PC-3 (cell line): ENCODE measurements around the gene ACTL7A. TPM values are rescaled to one million over a fixed set of nuclear protein-coding genes. Genes with fewer than 3 reads are reported as not detected.

Experiments
- ATAC-seq: fragments of 200-7000 bp; cut with Tn5 transposase; 2 replicates; pipeline ENCODE4 v1.9.1; 2020; ENCODE audit warnings: mild to moderate bottlenecking, moderate library complexity
- BruUV-seq: library from RNA; stranded (reverse); fragments of 400-500 nt; replicated peaks from 2 replicates; lab custom pipeline; 2021; lab: Mats Ljungman, UMichigan
- CTCF ChIA-PET: fragments of 300-600 bp; sonication (Branson Sonifier 250); formaldehyde crosslinking; loops from one replicate; lab custom pipeline; 2022; ENCODE audit warnings: antibody characterized with exemption; lab: Charles Lee
- POLR2A ChIA-PET: fragments of 300-600 bp; sonication (Branson Sonifier 250); formaldehyde crosslinking; loops from one replicate; lab custom pipeline; 2022; ENCODE audit warnings: antibody characterized with exemption; ENCODE audit not compliant: unreplicated experiment; lab: Charles Lee
- DNase-seq: peaks from one replicate; pipeline ENCODE4 v3.0.0-alpha.2; 2015
- H2AFZ ChIP-seq: fragments of 300-600 bp; sonication (generic); 2 replicates; pipeline ENCODE4 v1.6.0; 2016; ENCODE audit warnings: antibody characterized with exemption, low read length
- H3F3A ChIP-seq: fragments of 300-600 bp; sonication (generic); one replicate; pipeline ENCODE4 v1.6.0; 2017; ENCODE audit warnings: antibody characterized with exemption, low read length, control low read depth, mild to moderate bottlenecking; ENCODE audit not compliant: unreplicated experiment
- H3K27ac ChIP-seq: fragments of 300-600 bp; sonication (generic); 2 replicates; pipeline ENCODE4 v1.5.1; 2016; ENCODE audit warnings: mild to moderate bottlenecking, low read length
- H3K27me3 ChIP-seq: fragments of 300-600 bp; sonication (generic); 2 replicates; pipeline ENCODE4 v1.6.1; 2016; ENCODE audit warnings: low read length, mixed read lengths
- H3K36me3 ChIP-seq: fragments of 300-600 bp; sonication (generic); 2 replicates; pipeline ENCODE4 v1.6.1; 2016; ENCODE audit warnings: low read depth, mixed run types, low read length, mixed read lengths
- H3K4me1 ChIP-seq: fragments of 300-600 bp; sonication (generic); 2 replicates; pipeline ENCODE4 v1.5.1; 2016; ENCODE audit warnings: low read length; ENCODE audit not compliant: insufficient read depth
- H3K4me2 ChIP-seq: fragments of 300-600 bp; sonication (generic); 2 replicates; pipeline ENCODE4 v1.6.0; 2016; ENCODE audit warnings: low read length
- H3K4me3 ChIP-seq: fragments of 300-600 bp; sonication (generic); 2 replicates; pipeline ENCODE4 v1.5.1; 2016; ENCODE audit warnings: mild to moderate bottlenecking, low read length, mixed read lengths
- H3K79me2 ChIP-seq: fragments of 300-600 bp; sonication (generic); 2 replicates; pipeline ENCODE4 v1.6.1; 2017; ENCODE audit warnings: low read length, mixed read lengths
- H3K9ac ChIP-seq: fragments of 300-600 bp; sonication (generic); 2 replicates; pipeline ENCODE4 v1.6.0; 2016; ENCODE audit warnings: mild to moderate bottlenecking, low read length
- H3K9me2 ChIP-seq: fragments of 300-600 bp; sonication (generic); replicated peaks from 2 replicates; pipeline ENCODE4 v1.6.1; 2016; ENCODE audit warnings: mixed run types, low read length, mixed read lengths
- H3K9me3 ChIP-seq: fragments of 300-600 bp; sonication (generic); 2 replicates; pipeline ENCODE4 v1.6.1; 2016; ENCODE audit warnings: low read length, mixed read lengths
- H4K20me1 ChIP-seq: fragments of 300-600 bp; sonication (generic); 2 replicates; pipeline ENCODE4 v1.6.1; 2016; ENCODE audit warnings: low read length, mixed read lengths
- CTCF ChIP-seq: fragments of 300-600 bp; sonication (generic); conservative IDR thresholded peaks from 2 replicates; pipeline ENCODE4 v1.5.1; 2017; ENCODE audit warnings: antibody characterized with exemption, low read depth, mild to moderate bottlenecking, low read length
- EZH2 ChIP-seq: fragments of 300-600 bp; sonication (generic); IDR thresholded peaks from one replicate; pipeline ENCODE4 v1.6.1; 2017; ENCODE audit warnings: antibody characterized with exemption, mild to moderate bottlenecking, low read length; ENCODE audit not compliant: unreplicated experiment
- EZH2phosphoT487 ChIP-seq: fragments of 300-600 bp; sonication (generic); IDR thresholded peaks from 2 replicates; pipeline ENCODE4 v1.6.1; 2018; ENCODE audit warnings: mild to moderate bottlenecking, antibody characterized with exemption, low read length, borderline replicate concordance
- intact Hi-C: fragments of 100-400 bp; cut with micrococcal nuclease; formaldehyde crosslinking; loops from 2 replicates; pipeline ENCODE4 v1.9.0; 2023
- total RNA-seq: library from RNA; depleted of rRNA; stranded (reverse); fragments of >200 nt; gene quantifications from 2 replicates; pipeline ENCODE4 v1.2.3, GENCODE V29; 2014

Gene ACTL7A
- total RNA-seq, 1 experiment from 2014 or later: not detected

- no peaks in the 10 kb centered on the region for H3K4me1 ChIP-seq
- no peaks in the 10 kb centered on the region for H3K9me3 ChIP-seq
- intact Hi-C loops: no loop called here
- H3K27me3 ChIP-seq: no peaks in the 10 kb centered on the region
- DNase-seq (no peak), ATAC-seq (no peak)
- no peaks in the 10 kb centered on the region for H3K36me3 ChIP-seq
- H4K20me1 ChIP-seq: no peaks in the 10 kb centered on the region
- H3K4me2 ChIP-seq: no peak overlapping the region
- no peaks in the 10 kb centered on the region for H3F3A ChIP-seq
- no peak overlapping the region for H3K4me3 ChIP-seq
- BruUV-seq: no TSS peak
- H3K79me2 ChIP-seq: no peaks in the 10 kb centered on the region
- no peaks in the 10 kb centered on the region for H3K9me2 ChIP-seq
- ChIA-PET POLR2A (no interaction called here), CTCF (no interaction called here)
- TF ChIP-seq EZH2phosphoT487 (no peak), CTCF (no peak), EZH2 (no peak)
- H2AFZ ChIP-seq: no peak overlapping the region
- H3K9ac ChIP-seq: no peak overlapping the region
- no peak overlapping the region for H3K27ac ChIP-seq
Observed at GRCh38 chr9:108854641-108855528, 7.2 kb upstream of the ACTL7A start.

DNA sequence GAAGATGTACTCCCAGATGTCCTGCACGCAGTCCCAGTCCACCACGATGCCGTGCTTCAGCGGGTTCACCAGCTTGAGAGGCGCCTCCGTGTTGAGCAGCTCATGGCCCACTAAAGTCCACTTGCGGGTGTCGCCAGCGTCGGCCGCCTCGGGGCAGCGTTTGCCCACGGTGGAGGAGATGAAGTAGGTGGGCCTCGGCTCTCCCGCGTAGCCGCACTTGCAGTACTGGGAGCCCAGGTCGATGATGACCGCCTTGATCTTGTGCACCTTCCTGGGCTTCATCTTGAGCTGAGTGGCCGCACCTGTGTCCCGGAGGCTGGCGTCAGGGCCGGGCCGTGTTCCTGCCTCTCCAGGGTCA, 6.6 kb upstream of the ACTL7A start:
- no peak for TF ChIP-seq CTCF
- TF ChIP-seq EZH2phosphoT487: no peak
- TF ChIP-seq EZH2: no peak
- H3K79me2 ChIP-seq: no peaks in the 10 kb centered on the region
- H3K27ac ChIP-seq: no peak overlapping the region
- H3F3A ChIP-seq: no peaks in the 10 kb centered on the region
- POLR2A ChIA-PET: no interaction called here
- no peaks in the 10 kb centered on the region for H4K20me1 ChIP-seq
- BruUV-seq: no TSS peak
- H3K4me1 ChIP-seq: no peaks in the 10 kb centered on the region
- ATAC-seq (no peak), DNase-seq (no peak)
- no peaks in the 10 kb centered on the region for H3K9me3 ChIP-seq
- no peak overlapping the region for H3K9ac ChIP-seq
- no peaks in the 10 kb centered on the region for H3K36me3 ChIP-seq
- H3K4me2 ChIP-seq: no peak overlapping the region
- no peaks in the 10 kb centered on the region for H3K9me2 ChIP-seq
- H3K4me3 ChIP-seq: no peak overlapping the region
- no peak overlapping the region for H2AFZ ChIP-seq
- no peaks in the 10 kb centered on the region for H3K27me3 ChIP-seq
- intact Hi-C loops: no loop called here
- CTCF ChIA-PET: no interaction called here

- BruUV-seq: no TSS peak
- Histone ChIP-seq H3K4me1 (no peaks in the 10 kb centered on the region), H3K4me3 (no peak within 1 kb of the TSS), H3F3A (no peaks in the 10 kb centered on the region), H4K20me1 (no peaks in the 10 kb centered on the region), H3K79me2 (no peaks in the 10 kb centered on the region), H3K9me3 (no peaks in the 10 kb centered on the region), H3K9ac (no peak within 1 kb of the TSS), H3K36me3 (no peaks in the 10 kb centered on the region), H3K4me2 (no peak within 1 kb of the TSS), H2AFZ (no peak within 1 kb of the TSS), H3K27ac (no peak within 1 kb of the TSS), H3K9me2 (no peaks in the 10 kb centered on the region), H3K27me3 (no peaks in the 10 kb centered on the region)
- DNase-seq (no peak), ATAC-seq (no peak)
- ChIA-PET CTCF (no interaction called here), POLR2A (no interaction called here)
- TF ChIP-seq CTCF (no peak), EZH2phosphoT487 (no peak), EZH2 (no peak)
- intact Hi-C loops: no loop called here
Observed at GRCh38 chr9:108855888-108856287, 6.2 kb upstream of the ACTL7A start, which contains the start of gene ACTL7B. Gene ACTL7B (minus strand): TSS chr9:108855986. CDS start chr9:108855930, 56 bp downstream.
